Activated T-cell treated with anti-CD3 and anti-CD28 coated beads, Interleukin-2, amount 50 U/mL, for 48 hours (primary cell): ENCODE measurements around the gene CAMSAP3.
"Not testable (repeated sequence)": the region's sequence is repeated elsewhere in the genome, so short reads cannot be mapped to it uniquely, and the experiment has no call there.

Experiments
- DNase-seq, 2 experiments: peaks; one replicate each; pipeline ENCODE4 v3.0.0-alpha.2; 2020

CAMSAP3 gene

GRCh38 chr19:7595466-7596133 is at the start of gene CAMSAP3:
Gene CAMSAP3 (plus strand): TSS chr19:7595863. CDS start chr19:7596003, 140 bp downstream.
- DNase-seq, result peak; percentile 45 to 69

GRCh38 chr19:7545904-7546303 is 49.8 kb upstream of the CAMSAP3 start:
- no peak for DNase-seq

GRCh38 chr19:7547159-7547558 is 48.5 kb upstream of the CAMSAP3 start:
- no peak for DNase-seq

GRCh38 chr19:7549429-7550148 is 46.1 kb upstream of the CAMSAP3 start:
- DNase-seq, result no peak

- no peak for DNase-seq
Observed at GRCh38 chr19:7550169-7550770, 45.4 kb upstream of the CAMSAP3 start.

GRCh38 chr19:7550987-7551761 is 44.5 kb upstream of the CAMSAP3 start:
- DNase-seq, result peak; percentile 49 to 60

GRCh38 chr19:7552781-7553180 is 42.9 kb upstream of the CAMSAP3 start:
- no peak for DNase-seq

GRCh38 chr19:7554565-7554964 is 41.1 kb upstream of the CAMSAP3 start:
- DNase-seq, result no peak

GRCh38 chr19:7554990-7555864 is 40.4 kb upstream of the CAMSAP3 start:
- DNase-seq, result peak; percentile 60 to 62

GRCh38 chr19:7556696-7557315 is 38.9 kb upstream of the CAMSAP3 start:
- DNase-seq, result no peak

GRCh38 chr19:7558667-7559066 is 37.0 kb upstream of the CAMSAP3 start:
- no peak for DNase-seq

GRCh38 chr19:7559102-7559501 is 36.6 kb upstream of the CAMSAP3 start:
- no peak for DNase-seq

GRCh38 chr19:7560255-7560654 is 35.4 kb upstream of the CAMSAP3 start:
- DNase-seq, result no peak

- DNase-seq, result no peak
Observed at GRCh38 chr19:7561325-7561724, 34.3 kb upstream of the CAMSAP3 start.

- DNase-seq, result no peak
Observed at GRCh38 chr19:7562646-7563393, 32.8 kb upstream of the CAMSAP3 start.

GRCh38 chr19:7564866-7565265 is 30.8 kb upstream of the CAMSAP3 start:
- DNase-seq, result no peak

GRCh38 chr19:7565332-7565731 is 30.3 kb upstream of the CAMSAP3 start:
- no peak for DNase-seq

- no peak for DNase-seq
Observed at GRCh38 chr19:7570761-7571160, 24.9 kb upstream of the CAMSAP3 start.

- no peak for DNase-seq
Observed at GRCh38 chr19:7575434-7576040, 20.1 kb upstream of the CAMSAP3 start.

GRCh38 chr19:7577422-7577821 is 18.2 kb upstream of the CAMSAP3 start:
- DNase-seq, result not testable (repeated sequence)

- no peak for DNase-seq
Observed at GRCh38 chr19:7578127-7578526, 17.5 kb upstream of the CAMSAP3 start.
